ENCODE data around the gene ARHGEF2. TPM values are rescaled to one million over a fixed set of nuclear protein-coding genes. Genes with fewer than 3 reads are reported as not detected.

Gene ARHGEF2
- polyA plus RNA-seq, 6 donors from 2014 or later, result 6.9 to 48.4 (median 27.7) TPM

- Mint-ChIP-seq H3K9me3 (no peaks in the 10 kb centered on the region), H3K27me3 (no peaks in the 10 kb centered on the region), H3K4me1 (peaks cover 55 to 75% (median 60%) of the 10 kb centered on the region in 3 donors), H3K4me3 (peak overlapping the region; percentile 49 to 95 (median 72)), H3K36me3 (no peaks in the 10 kb centered on the region), H3K27ac (peak overlapping the region in 5 of 6 donors; percentile 83 to 98 (median 89))
- DNase-seq, result peak; percentile 45
- ATAC-seq (ENCODE audit: low read depth in 2 of 2), result peak; percentile 71 to 82
These were observed 5.1 kb upstream of the ARHGEF2 start for GRCh38 chr1:155983191-155984024.

- Mint-ChIP-seq H3K36me3 (peaks cover 0 to 7% of the 10 kb centered on the region in 2 donors), H3K27me3 (no peaks in the 10 kb centered on the region), H3K4me1 (peaks cover 60 to 73% (median 60%) of the 10 kb centered on the region in 3 donors), H3K9me3 (no peaks in the 10 kb centered on the region), H3K4me3 (peak overlapping the region; percentile 89 to 99 (median 97)), H3K27ac (peak overlapping the region; percentile 87 to 98 (median 90))
- DNase-seq, result no peak
- ATAC-seq (ENCODE audit: low read depth in 2 of 2), result no peak
These were observed 3.8 kb upstream of the ARHGEF2 start for GRCh38 chr1:155982106-155982505.

GRCh38 chr1:155981266-155982088, 3.1 kb upstream of the ARHGEF2 start:
- Mint-ChIP-seq H3K36me3 (peaks cover 0 to 13% of the 10 kb centered on the region in 2 donors), H3K27ac (peak overlapping the region; percentile 87 to 98 (median 90)), H3K9me3 (no peaks in the 10 kb centered on the region), H3K27me3 (no peaks in the 10 kb centered on the region), H3K4me3 (peak overlapping the region; percentile 89 to 99 (median 97)), H3K4me1 (peaks cover 66 to 75% (median 66%) of the 10 kb centered on the region in 3 donors)
- ATAC-seq (ENCODE audit: low read depth in 2 of 2), result peak; percentile 55 to 61
- DNase-seq, result peak; percentile 70

- Mint-ChIP-seq H3K27me3 (no peaks in the 10 kb centered on the region), H3K9me3 (no peaks in the 10 kb centered on the region), H3K4me1 (peaks cover 79 to 86% (median 83%) of the 10 kb centered on the region in 3 donors), H3K4me3 (peak overlapping the region; percentile 93 to 99 (median 98)), H3K36me3 (peaks cover 0 to 24% of the 10 kb centered on the region in 2 donors), H3K27ac (peak overlapping the region; percentile 86 to 98 (median 92))
- DNase-seq (no peak), ATAC-seq (ENCODE audit: low read depth in 2 of 2) (peak; percentile 10 to 11)
These were observed 1.4 kb upstream of the ARHGEF2 start for GRCh38 chr1:155979597-155980343.

GRCh38 chr1:155978973-155979429, 654 bp upstream of the ARHGEF2 start:
- Mint-ChIP-seq H3K36me3 (peaks cover 0 to 29% of the 10 kb centered on the region in 2 donors), H3K27ac (peak overlapping the region; percentile 86 to 98 (median 92)), H3K4me1 (peaks cover 81 to 86% (median 83%) of the 10 kb centered on the region in 3 donors), H3K9me3 (no peaks in the 10 kb centered on the region), H3K27me3 (no peaks in the 10 kb centered on the region), H3K4me3 (peak overlapping the region; percentile 93 to 99 (median 98))
- no peak for ATAC-seq (ENCODE audit: low read depth in 2 of 2)
- DNase-seq, result no peak

- Mint-ChIP-seq H3K36me3 (peaks cover 5 to 29% of the 10 kb centered on the region in 2 donors), H3K27ac (peak overlapping the region; percentile 93 to 99 (median 97)), H3K4me3 (peak overlapping the region; percentile 93 to 99 (median 98)), H3K27me3 (no peaks in the 10 kb centered on the region), H3K4me1 (peaks cover 77 to 84% (median 83%) of the 10 kb centered on the region in 3 donors), H3K9me3 (no peaks in the 10 kb centered on the region)
- DNase-seq (no peak), ATAC-seq (ENCODE audit: low read depth in 2 of 2) (peak; percentile 14 to 16)
These were observed 540 bp downstream of the ARHGEF2 start for GRCh38 chr1:155977690-155978324.

- Mint-ChIP-seq H3K27ac (peak overlapping the region; percentile 93 to 99 (median 96)), H3K36me3 (peaks cover 7 to 29% of the 10 kb centered on the region in 2 donors), H3K27me3 (no peaks in the 10 kb centered on the region), H3K4me1 (peaks cover 77 to 84% (median 83%) of the 10 kb centered on the region in 3 donors), H3K4me3 (peak overlapping the region; percentile 93 to 99 (median 98)), H3K9me3 (no peaks in the 10 kb centered on the region)
- ATAC-seq (ENCODE audit: low read depth in 2 of 2) (no peak), DNase-seq (no peak)
These were observed 1.2 kb downstream of the ARHGEF2 start for GRCh38 chr1:155976913-155977689.

- DNase-seq (peak; percentile 37), ATAC-seq (ENCODE audit: low read depth in 2 of 2) (no peak)
- Mint-ChIP-seq H3K27ac (peak overlapping the region; percentile 63 to 99 (median 95)), H3K27me3 (no peaks in the 10 kb centered on the region), H3K4me3 (peak overlapping the region; percentile 93 to 99 (median 98)), H3K9me3 (no peaks in the 10 kb centered on the region), H3K4me1 (peaks cover 78 to 84% (median 83%) of the 10 kb centered on the region in 3 donors), H3K36me3 (peaks cover 7 to 29% of the 10 kb centered on the region in 2 donors)
These were observed 2.1 kb downstream of the ARHGEF2 start for GRCh38 chr1:155976062-155976912.

- peak overlapping the region; percentile 43 to 98 (median 92) for H3K27ac Mint-ChIP-seq
- H3K27me3 Mint-ChIP-seq, result no peaks in the 10 kb centered on the region
- no peak for ATAC-seq (ENCODE audit: low read depth in 2 of 2)
- H3K36me3 Mint-ChIP-seq, result peaks cover 7 to 29% of the 10 kb centered on the region in 2 donors
- no peaks in the 10 kb centered on the region for H3K9me3 Mint-ChIP-seq
- peaks cover 80 to 84% (median 83%) of the 10 kb centered on the region in 3 donors for H3K4me1 Mint-ChIP-seq
- no peak for DNase-seq
- H3K4me3 Mint-ChIP-seq, result peak overlapping the region; percentile 93 to 99 (median 98)
These were observed 2.8 kb downstream of the ARHGEF2 start for GRCh38 chr1:155975375-155976061.

GRCh38 chr1:155974208-155975115, 3.9 kb downstream of the ARHGEF2 start:
- peak overlapping the region; percentile 68 to 98 (median 82) for H3K27ac Mint-ChIP-seq
- DNase-seq, result no peak
- no peaks in the 10 kb centered on the region for H3K27me3 Mint-ChIP-seq
- peaks cover 81 to 84% (median 83%) of the 10 kb centered on the region in 3 donors for H3K4me1 Mint-ChIP-seq
- no peaks in the 10 kb centered on the region for H3K9me3 Mint-ChIP-seq
- ATAC-seq (ENCODE audit: low read depth in 2 of 2), result no peak
- peaks cover 14 to 39% of the 10 kb centered on the region in 2 donors for H3K36me3 Mint-ChIP-seq
- H3K4me3 Mint-ChIP-seq, result peak overlapping the region; percentile 93 to 99 (median 98)

Data from naive B cell (primary cell).